C4-2B (cell line): ENCODE data around the gene AGPS.

Experiments used
- CTCF ChIP-seq: fragments of 450-650 bp; conservative IDR thresholded peaks from 2 replicates; pipeline ENCODE4 v1.5.1; 2017; ENCODE audit warnings: mild to moderate bottlenecking
- ZFX ChIP-seq: fragments of 450-650 bp; IDR thresholded peaks from 2 replicates; pipeline ENCODE4 v1.6.1; 2017

DNA sequence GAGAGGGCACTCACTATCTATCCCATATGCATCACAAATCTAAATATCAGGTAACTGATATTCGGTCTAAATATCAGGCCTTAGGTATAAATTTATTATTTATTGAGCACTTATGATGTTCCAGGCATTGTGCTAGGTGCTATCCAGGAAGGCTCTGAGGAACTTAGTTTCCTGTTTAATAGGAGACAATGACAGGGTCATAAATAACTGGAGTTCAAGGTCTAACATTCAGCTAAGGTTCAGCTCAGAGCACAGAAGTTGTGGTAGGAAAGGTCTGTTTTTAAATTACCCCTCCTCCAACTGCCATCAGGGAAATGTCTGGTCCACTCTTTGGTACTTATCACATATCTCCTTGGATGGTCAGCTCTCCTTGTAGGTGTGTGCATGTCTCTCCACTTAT lies 193.6 kb downstream of the AGPS start:
- no peak for TF ChIP-seq CTCF
- TF ChIP-seq ZFX: no peak
